UCSD-AML1 (cell line): ENCODE data around the gene CUX1.
"Not testable (repeated sequence)": the region's sequence is repeated elsewhere in the genome, so short reads cannot be mapped to it uniquely, and the experiment has no call there.

Source experiments
- DNase-seq: peaks from one replicate; lab custom pipeline; 2025; ENCODE audit not compliant: unreplicated experiment; lab: John Stamatoyannopoulos, UW

CUX1 gene

DNA sequence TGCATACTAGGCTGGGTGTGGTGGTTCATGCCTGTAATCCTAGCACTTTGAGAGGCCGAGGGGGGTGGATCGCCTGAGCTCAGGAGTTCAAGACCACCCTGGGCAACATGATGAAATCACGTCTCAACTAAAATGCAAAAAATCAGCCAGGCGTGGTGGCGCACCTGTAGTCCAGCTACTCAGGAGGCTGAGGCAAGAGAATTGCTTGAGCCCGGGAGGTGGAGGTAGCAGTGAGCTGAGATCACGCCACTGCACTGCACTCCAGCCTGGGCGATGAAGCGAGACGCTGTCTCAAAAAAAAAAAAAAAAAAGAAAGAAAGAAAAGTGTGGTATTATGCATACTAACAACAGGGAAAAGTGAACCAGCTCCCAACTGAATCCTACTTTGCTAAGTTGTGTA is 19.3 kb upstream of the CUX1 start:
- DNase-seq: not testable (repeated sequence)

GRCh38 chr7:101803203-101804087 is 14.0 kb upstream of the CUX1 start:
- DNase-seq: no peak

GRCh38 chr7:101804088-101804963 is 13.1 kb upstream of the CUX1 start:
- no peak for DNase-seq

GRCh38 chr7:101804967-101805366 is 12.5 kb upstream of the CUX1 start:
- DNase-seq: no peak

DNA sequence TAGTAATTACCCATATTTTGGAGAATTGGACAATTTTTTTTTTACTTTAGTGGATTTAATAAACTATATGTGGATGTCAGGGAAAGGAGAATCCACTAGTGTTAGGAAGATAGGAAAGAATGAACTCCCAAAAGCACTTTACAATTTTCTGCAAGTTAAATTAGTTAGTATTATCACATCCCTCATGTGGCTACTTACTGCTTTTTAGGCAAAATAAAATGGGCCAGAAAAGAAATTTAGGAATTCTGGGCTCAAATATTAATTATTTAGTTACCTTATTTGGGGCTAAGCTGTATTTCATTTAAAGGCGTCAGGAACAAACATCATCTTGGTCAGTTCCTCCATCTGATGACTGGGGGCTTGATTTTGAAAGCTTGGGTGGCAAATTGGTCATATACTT is 4.8 kb upstream of the CUX1 start:
- DNase-seq: no peak

GRCh38 chr7:101813402-101814019 is 3.9 kb upstream of the CUX1 start:
- DNase-seq: no peak

DNA sequence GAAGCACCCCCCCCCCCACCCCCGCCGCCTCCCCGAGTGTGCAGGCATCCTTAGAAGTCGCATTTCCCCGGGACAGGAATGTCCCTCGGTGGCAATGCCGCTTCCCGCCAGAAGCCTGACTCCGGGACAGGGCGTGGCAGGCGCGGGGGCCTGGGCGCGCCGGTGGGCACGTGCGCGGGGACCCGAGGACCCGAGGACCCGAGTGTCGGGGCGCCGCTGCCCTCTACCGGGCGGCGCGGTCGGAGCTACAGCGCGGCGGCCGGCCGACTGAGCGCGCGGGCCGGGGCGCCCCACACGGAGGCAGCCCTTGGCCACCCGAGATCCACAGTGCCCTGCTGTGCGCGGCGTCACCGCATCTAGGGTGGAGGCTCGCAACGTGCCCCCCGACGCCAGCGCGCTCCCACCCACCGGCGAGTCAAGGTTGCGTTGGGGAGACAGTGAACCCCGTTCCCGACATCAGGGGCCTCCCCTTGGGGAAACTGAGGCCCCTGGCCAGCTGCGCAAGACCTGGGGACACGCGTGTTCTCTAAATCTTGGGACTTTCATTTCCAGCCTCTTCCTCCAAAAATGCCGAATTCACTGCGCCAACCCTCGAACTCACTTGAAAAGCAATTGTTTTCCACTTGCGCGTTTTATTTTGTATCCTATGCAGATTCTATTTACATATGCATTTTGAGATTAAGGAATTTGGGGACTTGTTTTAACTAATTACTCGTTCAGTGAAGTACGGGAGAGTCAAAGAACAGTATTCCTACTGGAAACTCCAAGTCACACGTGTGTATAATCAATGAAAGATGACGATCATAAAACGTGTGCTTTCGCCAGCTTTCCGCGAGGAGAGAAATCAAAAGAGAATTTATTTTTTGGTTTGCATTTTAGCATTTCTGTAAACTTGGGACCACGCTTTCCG is 3.1 kb upstream of the CUX1 start:
- DNase-seq: peak; percentile 70

GRCh38 chr7:101814991-101815825 is 2.2 kb upstream of the CUX1 start:
- peak; percentile 61 for DNase-seq

GRCh38 chr7:101815826-101816594 is 1.4 kb upstream of the CUX1 start:
- peak; percentile 61 for DNase-seq

DNA sequence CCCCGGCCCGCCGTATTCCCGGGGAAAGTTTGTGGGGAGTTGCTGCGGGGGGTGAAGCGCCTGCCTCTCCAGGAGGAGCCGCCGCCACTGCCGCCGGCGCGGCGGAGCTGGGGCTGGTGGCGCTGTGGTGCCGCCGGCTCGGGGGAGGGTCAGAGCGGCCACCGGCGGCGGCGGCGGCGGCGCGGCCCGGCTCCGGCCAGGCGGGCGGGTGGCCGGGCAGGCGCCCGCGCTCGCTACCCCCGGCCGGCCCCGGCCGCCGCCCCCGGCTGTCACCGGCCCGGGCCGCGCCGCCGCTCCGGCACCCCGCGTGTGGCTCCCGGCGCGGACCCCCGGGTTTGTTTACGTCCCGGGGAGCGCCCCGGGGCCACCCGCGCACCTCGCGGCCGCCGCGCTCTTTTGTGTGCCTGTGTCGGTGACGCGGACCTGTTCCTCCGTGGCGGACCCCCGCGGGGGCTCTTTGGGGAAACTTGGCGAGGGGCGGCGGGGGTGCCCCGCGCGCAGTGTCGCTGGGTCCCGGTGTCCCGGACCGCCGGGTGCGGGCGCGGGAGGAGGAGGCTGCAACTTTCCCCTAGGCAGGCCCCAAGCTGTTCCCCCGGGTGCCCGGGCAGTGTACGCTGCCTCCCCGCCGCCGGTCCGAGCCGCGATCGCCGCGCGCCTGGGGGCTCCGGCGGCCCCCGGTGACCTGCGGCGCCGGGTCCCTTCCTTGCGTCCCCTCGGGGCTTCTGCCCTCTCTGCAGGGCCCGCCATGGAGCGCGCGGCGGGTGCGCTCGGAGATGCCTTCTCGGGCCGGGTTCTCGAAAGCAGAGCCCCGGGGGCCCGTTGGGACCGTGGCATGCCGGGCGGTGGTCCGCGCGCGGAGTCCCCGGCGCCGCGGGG is 593 bp upstream of the CUX1 start:
- DNase-seq: peak; percentile 17

DNA sequence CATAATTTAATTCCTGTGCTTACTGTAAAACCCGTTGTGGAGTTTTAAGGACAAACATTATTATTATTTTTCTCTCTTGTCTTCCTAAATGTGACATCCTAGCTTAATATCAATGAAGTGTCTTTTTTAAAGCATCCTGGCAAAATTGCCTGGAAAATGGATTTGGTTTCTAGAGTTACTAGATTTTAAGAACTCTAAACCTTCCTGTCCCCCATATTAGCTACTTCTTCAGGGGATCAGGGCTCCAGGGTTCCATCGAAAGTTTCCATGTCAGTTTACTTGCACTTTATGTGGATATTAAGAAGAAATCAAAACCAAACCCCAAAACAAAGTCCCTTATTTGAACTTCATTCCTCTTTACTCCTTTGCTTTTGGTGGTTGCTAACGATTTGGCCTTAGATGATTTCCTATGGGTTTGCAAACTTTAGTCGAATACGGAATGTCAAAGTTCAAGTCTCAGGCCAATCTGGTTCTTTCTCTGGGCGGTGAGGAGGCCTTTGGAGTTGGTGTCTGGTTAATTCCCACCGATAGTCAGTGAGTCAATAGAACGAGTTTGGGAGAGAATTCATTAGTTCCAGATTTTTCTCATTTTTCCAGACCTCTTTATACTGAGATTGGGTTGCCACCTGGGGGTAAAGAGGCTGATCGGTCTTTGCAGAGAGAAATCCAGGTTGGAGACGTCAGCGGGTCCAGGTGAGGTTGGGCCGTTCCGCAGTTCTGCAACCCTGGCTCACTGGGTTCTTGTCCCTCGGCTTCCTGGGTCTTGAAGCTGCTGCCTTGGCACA is 1.1 kb downstream of the CUX1 start:
- DNase-seq: no peak

DNA sequence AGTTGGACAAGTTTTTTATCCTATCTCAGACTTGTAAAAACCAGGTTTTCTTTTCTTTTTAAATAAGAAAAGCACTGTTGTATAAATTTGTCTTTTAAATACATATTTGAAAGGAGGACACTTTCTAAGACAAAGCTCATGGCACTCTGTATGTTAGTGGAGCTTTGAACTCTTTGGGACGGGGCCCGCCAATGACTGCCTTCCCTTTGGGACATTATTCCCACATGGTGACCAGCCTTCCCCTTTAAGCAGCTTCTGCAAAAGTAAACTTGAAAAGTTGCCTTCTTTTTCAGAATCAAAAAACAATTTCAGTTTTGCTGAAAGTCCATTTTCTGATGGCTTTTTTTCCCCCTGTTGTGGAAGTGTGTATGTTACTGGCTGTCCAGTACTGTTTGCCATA is 1.8 kb downstream of the CUX1 start:
- no peak for DNase-seq

DNA sequence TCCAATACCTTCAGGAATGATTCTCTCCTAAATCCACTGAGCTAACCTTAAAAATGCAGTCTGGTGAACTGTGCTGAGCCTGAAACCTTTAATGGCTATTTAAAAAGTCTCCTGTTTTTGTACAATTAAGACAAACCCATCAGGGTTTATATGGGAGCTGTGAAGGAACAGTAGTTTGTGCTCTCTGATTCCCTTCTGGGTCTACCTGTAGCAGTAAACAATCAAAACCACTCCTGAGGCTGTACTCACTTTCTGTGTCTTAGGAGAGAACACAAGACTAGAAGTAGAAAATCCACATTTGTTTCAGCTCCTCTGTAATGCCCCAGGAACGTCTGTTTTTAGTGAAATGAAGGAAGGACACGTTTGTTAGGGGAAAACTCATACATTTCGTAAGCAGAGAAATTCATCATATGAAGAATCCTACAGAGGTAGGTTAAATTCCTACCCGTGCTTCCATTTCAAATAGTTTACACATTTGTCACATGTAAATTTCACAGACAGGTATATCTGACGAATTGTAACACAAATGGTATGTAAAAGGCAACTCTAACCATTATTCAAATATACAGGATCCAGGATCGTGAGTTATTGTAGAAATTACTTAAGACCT is 2.6 kb downstream of the CUX1 start:
- DNase-seq: no peak

DNA sequence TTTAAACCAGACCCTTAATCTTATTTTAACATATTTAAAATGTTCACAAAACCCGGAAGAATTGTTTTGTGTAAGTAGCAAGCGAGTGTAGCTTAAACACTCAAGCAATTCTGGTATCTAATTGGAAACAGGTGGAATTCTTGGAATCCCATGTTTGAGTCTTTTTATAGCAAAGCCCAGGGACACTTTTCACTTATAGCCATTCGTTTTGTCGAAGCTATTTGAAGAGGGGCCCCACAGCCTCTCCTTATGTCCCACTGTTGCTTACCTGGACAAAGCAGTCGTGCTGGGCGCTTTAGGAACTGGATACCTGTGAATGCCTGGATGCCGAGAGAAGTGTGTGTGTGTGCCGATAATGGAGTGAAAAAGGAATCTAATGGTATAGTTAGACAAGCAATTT is 3.3 kb downstream of the CUX1 start:
- DNase-seq: no peak

- DNase-seq: not testable (repeated sequence)
These were observed 5.2 kb downstream of the CUX1 start for GRCh38 chr7:101822632-101823031.

GRCh38 chr7:101823096-101823495 is 5.7 kb downstream of the CUX1 start:
- DNase-seq: no peak

DNA sequence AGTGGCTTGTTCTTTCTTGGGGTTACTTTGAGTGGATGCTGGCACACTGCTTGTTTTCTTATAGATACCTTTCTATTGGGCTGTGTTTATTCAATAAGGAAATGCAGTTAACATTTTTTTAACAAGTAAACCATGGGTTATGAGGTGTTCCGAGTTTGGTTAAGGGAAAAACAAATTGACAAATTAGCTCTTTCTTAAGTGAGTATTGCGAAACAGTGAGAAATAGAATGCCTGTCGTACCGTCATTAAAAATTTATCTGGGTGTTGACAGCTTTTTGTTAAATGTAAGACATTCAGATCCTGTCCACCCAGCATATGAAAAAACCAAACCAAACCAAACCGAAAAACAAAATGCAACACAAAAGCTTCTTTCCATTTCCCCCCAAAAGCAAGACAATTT is 6.2 kb downstream of the CUX1 start:
- no peak for DNase-seq
